Osteoblast (primary cell): ENCODE measurements around the gene CRAT. TPM values are rescaled to one million over a fixed set of nuclear protein-coding genes. Genes with fewer than 3 reads are reported as not detected.

Experiments used
- DNase-seq: peaks from one replicate; pipeline ENCODE4 v3.0.0; 2011; ENCODE audit warnings: low spot score, mixed read lengths; ENCODE audit not compliant: insufficient read length; ENCODE audit errors: missing footprints
- H2AFZ ChIP-seq: 2 replicates; pipeline ENCODE4 v1.6.0; 2011; ENCODE audit warnings: mild to moderate bottlenecking, low read length
- H3K27ac ChIP-seq: 2 replicates; pipeline ENCODE4 v1.5.1; 2011; ENCODE audit warnings: mild to moderate bottlenecking, low read depth, low read length, moderate library complexity
- H3K27me3 ChIP-seq: 2 replicates; pipeline ENCODE4 v1.6.0; 2012; ENCODE audit warnings: mild to moderate bottlenecking, control low read depth, inconsistent platforms, low read length, moderate library complexity; ENCODE audit not compliant: insufficient read depth
- H3K36me3 ChIP-seq: 2 replicates; pipeline ENCODE4 v1.5.1; 2011; ENCODE audit warnings: mild to moderate bottlenecking, low read length, control low read depth, moderate library complexity; ENCODE audit not compliant: insufficient read depth
- H3K4me1 ChIP-seq: 2 replicates; pipeline ENCODE4 v1.5.1; 2011; ENCODE audit warnings: mild to moderate bottlenecking, low read length, control low read depth, moderate library complexity; ENCODE audit not compliant: insufficient read depth
- H3K4me2 ChIP-seq: 2 replicates; pipeline ENCODE4 v1.6.0; 2011; ENCODE audit warnings: mild to moderate bottlenecking, low read length; ENCODE audit not compliant: insufficient read depth
- H3K4me3 ChIP-seq: fragments of 200-600 bp; sonication (generic); 3 replicates; pipeline ENCODE4 v1.5.1; 2012; ENCODE audit warnings: mild to moderate bottlenecking, low read length, inconsistent platforms; ENCODE audit not compliant: insufficient read depth
- H3K79me2 ChIP-seq: 2 replicates; pipeline ENCODE4 v1.6.0; 2012; ENCODE audit warnings: mild to moderate bottlenecking, low read length, control low read depth, inconsistent platforms; ENCODE audit not compliant: insufficient read depth
- H3K9me3 ChIP-seq: 2 replicates; pipeline ENCODE4 v1.5.1; 2011; ENCODE audit warnings: low read depth, low read length, control low read depth
- H4K20me1 ChIP-seq: 2 replicates; pipeline ENCODE4 v1.6.0; 2012; ENCODE audit warnings: mild to moderate bottlenecking, low read length, control low read depth; ENCODE audit not compliant: insufficient read depth
- CTCF ChIP-seq: IDR thresholded peaks from 2 replicates; pipeline ENCODE4 v1.5.1; 2011; ENCODE audit warnings: mild to moderate bottlenecking, low read depth, low read length, moderate library complexity; ENCODE audit errors: extremely low read depth
- total RNA-seq: library from RNA; depleted of rRNA; stranded (reverse); fragments of >200 nt; gene quantifications from 2 replicates; pipeline ENCODE4 v1.2.3, GENCODE V29; 2012

The CRAT gene
- 64.8 and 79.6 TPM in 2 replicates for total RNA-seq

GRCh38 chr9:129110740-129111527 is at the start of gene CRAT, which contains the start of gene PTPA:
Gene CRAT (minus strand): TSS chr9:129110793. CDS start chr9:129110509, 284 bp downstream.
Gene PTPA (plus strand): TSS chr9:129111415. CDS start chr9:129111601, 186 bp downstream.
- Histone ChIP-seq H3K9me3 (no peaks in the 10 kb centered on the region), H3K79me2 (peaks cover 55% of the 10 kb centered on the region), H3K4me3 (peak within 1 kb of the TSS; percentile 86), H4K20me1 (peaks cover 14% of the 10 kb centered on the region), H3K27ac (peak within 1 kb of the TSS; percentile 92), H3K4me2 (peak within 1 kb of the TSS; percentile 100), H2AFZ (peak within 1 kb of the TSS; percentile 96), H3K36me3 (peaks cover 11% of the 10 kb centered on the region), H3K4me1 (peaks cover 14% of the 10 kb centered on the region), H3K27me3 (no peaks in the 10 kb centered on the region)
- no peak for TF ChIP-seq CTCF
- peak; percentile 100 for DNase-seq

GRCh38 chr9:129156163-129156562 is 45.6 kb upstream of the CRAT start:
- Histone ChIP-seq H3K4me1 (no peaks in the 10 kb centered on the region), H4K20me1 (no peaks in the 10 kb centered on the region), H3K79me2 (no peaks in the 10 kb centered on the region), H3K27me3 (no peaks in the 10 kb centered on the region), H3K4me3 (no peak overlapping the region), H3K4me2 (no peak overlapping the region), H3K27ac (no peak overlapping the region), H3K36me3 (no peaks in the 10 kb centered on the region), H2AFZ (no peak overlapping the region), H3K9me3 (no peaks in the 10 kb centered on the region)
- peak; percentile 77 for DNase-seq
- no peak for TF ChIP-seq CTCF

- Histone ChIP-seq H4K20me1 (no peaks in the 10 kb centered on the region), H3K79me2 (no peaks in the 10 kb centered on the region), H2AFZ (no peak overlapping the region), H3K27me3 (no peaks in the 10 kb centered on the region), H3K36me3 (no peaks in the 10 kb centered on the region), H3K4me2 (no peak overlapping the region), H3K27ac (no peak overlapping the region), H3K4me3 (no peak overlapping the region), H3K4me1 (no peaks in the 10 kb centered on the region), H3K9me3 (no peaks in the 10 kb centered on the region)
- TF ChIP-seq CTCF = no peak
- DNase-seq = peak; percentile 82
Measured at GRCh38 chr9:129154866-129155477, 44.4 kb upstream of the CRAT start.

GRCh38 chr9:129151469-129151868 is 40.9 kb upstream of the CRAT start:
- Histone ChIP-seq H4K20me1 (no peaks in the 10 kb centered on the region), H3K27ac (no peak overlapping the region), H3K4me2 (no peak overlapping the region), H3K27me3 (no peaks in the 10 kb centered on the region), H3K4me3 (no peak overlapping the region), H2AFZ (no peak overlapping the region), H3K79me2 (no peaks in the 10 kb centered on the region), H3K9me3 (no peaks in the 10 kb centered on the region), H3K36me3 (peaks cover 9% of the 10 kb centered on the region), H3K4me1 (peaks cover 5% of the 10 kb centered on the region)
- TF ChIP-seq CTCF = no peak
- no peak for DNase-seq
